SKM-1 (cell line): ENCODE data around the gene CNGB1.
"Not testable (repeated sequence)": the region's sequence is repeated elsewhere in the genome, so short reads cannot be mapped to it uniquely, and the experiment has no call there.

Source experiments
- DNase-seq: peaks from one replicate; lab custom pipeline; 2025; ENCODE audit not compliant: unreplicated experiment; lab: John Stamatoyannopoulos, UW

Gene CNGB1

GRCh38 chr16:57956270-57956808 is 14.6 kb downstream of the CNGB1 start:
- DNase-seq = no peak

- DNase-seq = no peak
Observed at GRCh38 chr16:57955572-57956188, 15.2 kb downstream of the CNGB1 start.

DNA sequence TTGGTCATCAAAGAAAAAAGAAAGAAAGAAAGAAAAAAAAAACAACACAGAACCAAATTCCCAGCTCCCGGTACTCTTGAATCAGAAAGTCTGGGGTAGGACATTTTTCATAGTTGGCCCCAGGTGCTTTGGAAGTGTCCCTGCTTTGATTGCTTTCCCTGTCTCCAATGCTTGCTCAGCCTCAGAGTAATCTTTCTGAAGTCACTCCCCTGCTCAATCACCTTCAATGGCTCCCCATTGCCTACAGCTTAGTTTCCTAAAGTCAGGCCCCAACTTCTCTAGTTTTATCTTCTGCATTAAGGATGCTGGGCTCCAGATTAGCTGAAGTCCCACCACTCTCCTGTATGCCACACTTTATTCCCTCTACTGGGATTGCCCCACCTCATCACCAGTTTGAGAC is 17.1 kb downstream of the CNGB1 start:
- no peak for DNase-seq

DNA sequence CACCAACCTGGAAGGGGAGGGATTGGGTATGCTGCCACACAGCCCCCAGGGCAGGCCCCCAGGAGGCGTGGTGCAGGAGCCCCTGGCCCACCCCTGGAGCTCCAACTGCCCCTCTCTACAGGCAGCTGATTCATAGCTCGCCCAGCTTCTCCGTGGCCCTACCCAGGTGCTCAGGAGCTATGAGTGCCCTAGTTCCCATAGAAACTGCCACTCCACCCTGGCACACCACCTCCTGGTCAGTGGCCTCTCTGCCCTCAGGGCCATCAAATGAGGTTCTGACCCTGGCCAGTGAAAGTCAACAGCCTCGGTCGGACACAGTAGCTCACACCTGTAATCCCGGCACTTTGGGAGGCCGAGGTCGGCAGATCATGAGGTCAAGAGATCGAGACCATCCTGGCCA is 18.0 kb downstream of the CNGB1 start:
- no peak for DNase-seq

DNA sequence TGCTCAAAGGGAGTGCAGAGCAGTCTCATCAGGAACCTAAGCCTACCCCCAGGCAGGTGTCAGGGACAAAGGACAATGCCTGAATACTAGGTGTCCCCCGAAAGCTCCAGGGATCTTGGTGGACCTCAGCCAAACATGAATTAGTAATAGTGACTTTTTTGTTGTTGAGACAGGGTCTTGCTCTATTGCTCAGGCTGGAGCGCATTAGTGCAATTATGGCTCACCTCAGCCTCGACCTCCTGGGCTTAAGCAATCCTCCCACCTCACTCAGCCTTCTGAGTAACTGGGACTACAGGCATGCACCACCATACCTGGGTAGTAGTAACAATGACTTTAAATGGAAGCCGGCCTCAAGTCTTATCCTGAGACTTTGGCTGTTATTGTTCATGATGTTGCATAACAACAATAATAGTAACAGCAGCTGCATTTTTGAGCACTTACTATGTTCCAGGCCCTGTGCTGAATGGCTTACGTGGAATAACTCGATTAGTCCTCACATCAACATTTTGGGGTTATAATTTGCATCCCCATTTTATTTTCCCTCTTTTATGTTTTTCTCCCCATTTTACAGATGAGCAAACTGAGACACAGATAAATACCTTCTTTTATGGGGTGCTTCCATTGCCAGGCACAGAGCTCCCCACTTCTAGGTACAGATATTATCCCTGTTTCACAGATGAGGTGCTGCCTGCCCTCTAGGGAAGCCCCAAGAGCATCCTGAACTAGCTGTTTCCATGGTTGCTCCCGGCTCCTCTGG is 19.5 kb downstream of the CNGB1 start:
- no peak for DNase-seq

DNA sequence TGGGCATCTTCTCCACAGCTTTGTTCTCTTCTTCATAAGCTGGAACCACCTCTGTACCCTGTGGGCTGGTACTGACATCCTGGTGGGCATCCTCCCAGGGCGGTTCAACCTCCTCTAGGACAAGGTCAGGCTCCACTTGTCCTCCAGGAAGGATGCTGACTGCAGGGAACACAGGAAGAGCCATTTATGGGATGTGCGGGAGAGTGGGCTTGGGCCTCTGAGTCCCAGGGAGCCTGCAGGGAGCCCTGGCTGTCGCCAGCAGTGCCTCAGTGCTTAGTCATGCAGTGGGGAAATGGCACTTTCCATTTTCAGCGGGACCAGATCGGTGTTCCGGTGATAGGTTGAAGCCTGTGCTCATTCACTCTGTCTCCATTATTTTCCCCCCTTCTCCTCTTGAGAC is 20.5 kb downstream of the CNGB1 start:
- no peak for DNase-seq

GRCh38 chr16:57949595-57950238 is 21.2 kb downstream of the CNGB1 start:
- no peak for DNase-seq

- DNase-seq = no peak
Observed at GRCh38 chr16:57949013-57949412, 21.9 kb downstream of the CNGB1 start.

DNA sequence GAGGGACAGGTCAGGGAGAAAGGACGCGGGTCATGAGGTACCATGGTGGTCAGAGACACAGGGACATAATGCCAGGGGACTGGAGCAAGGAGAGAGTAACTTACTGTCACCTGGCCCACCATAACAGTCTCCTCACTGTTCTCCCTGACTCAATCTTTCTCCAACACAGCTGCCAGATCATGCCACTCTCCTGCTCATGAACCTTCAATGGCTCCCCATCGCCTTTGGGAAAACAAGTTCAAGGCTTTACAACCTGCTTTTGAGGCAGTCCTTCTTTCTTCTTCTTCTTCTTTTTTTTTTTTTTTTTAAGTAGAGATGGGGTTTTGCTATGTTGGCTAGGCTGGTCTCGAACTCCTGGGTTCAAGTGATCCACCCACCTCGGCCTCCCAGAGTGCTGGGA is 22.9 kb downstream of the CNGB1 start:
- DNase-seq = no peak

DNA sequence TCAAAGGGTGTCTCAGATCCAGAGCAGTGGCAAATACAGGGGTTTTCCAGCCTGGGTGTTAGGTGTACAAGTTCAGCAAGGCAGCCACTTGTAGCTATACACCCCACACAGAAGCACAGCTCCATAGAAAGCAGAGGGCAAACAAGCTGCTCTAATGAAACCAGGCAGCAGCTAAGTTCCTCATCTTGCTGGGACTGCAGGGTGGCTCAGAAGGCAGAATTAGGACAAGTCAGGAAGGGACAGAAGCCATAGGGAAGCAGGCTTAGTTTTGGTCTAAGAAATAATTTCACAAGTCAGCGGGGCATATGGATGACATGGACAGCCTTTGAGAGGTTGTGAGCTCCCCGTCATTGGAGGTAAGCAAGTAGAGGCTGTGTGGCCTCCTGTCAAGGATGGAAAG is 23.7 kb downstream of the CNGB1 start:
- no peak for DNase-seq

- DNase-seq = no peak
Observed at GRCh38 chr16:57946181-57946801, 24.6 kb downstream of the CNGB1 start.

- no peak for DNase-seq
Observed at GRCh38 chr16:57945740-57946138, 25.2 kb downstream of the CNGB1 start.

GRCh38 chr16:57944970-57945739 is 25.8 kb downstream of the CNGB1 start:
- no peak for DNase-seq

- DNase-seq = not testable (repeated sequence)
Observed at GRCh38 chr16:57943381-57943780, 27.5 kb downstream of the CNGB1 start.

- not testable (repeated sequence) for DNase-seq
Observed at GRCh38 chr16:57941901-57942300, 29.0 kb downstream of the CNGB1 start.

DNA sequence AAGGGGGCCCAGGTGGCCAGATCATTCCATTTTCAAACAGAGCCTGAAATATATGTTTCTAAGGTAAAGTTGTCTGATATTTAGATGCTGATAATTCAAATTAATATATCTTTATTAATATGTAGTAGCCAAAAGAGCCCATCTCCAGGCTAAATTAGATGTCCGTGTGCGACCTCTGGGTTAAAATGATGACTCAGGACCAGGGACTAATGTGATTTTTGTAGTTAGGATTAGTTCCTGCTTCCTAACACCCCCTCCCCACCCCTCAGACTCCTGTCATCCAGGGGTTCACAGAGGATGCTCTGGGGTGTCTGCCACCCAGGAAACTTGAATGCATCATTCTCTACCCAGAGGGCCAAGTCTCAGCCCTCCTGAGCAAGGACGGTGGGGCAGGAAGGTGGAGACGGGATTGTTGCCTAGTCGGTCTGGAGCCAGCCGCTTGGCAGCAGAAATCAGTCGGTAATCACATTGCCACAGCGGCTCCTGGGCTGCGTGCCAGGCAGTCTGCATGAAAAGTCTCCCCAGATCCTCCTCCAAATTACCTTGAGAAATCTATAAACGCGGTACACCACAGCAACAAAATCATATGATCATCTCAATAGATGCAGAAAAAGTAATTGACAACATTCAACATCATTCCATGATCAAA is 29.8 kb downstream of the CNGB1 start:
- DNase-seq = no peak

- DNase-seq = no peak
Observed at GRCh38 chr16:57940382-57940966, 30.5 kb downstream of the CNGB1 start.

DNA sequence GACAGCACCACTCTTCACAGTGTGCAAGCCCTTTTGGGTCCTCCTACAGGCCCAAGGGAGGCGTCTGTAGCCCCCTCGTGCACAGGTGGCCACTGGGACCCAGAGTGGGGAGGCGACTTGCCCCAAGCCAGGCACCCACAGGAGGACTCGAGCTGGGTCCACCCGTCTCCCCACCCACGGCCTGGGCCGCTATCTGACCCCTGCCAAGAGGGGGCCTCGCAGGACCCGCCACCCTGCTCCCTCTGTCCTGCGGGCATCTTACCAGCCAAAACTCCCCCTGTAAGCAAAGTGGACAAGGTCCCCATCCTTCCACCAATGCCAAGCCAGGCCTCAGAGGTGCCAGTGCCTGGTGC is 31.1 kb downstream of the CNGB1 start:
- no peak for DNase-seq

- DNase-seq = peak; percentile 52
Observed at GRCh38 chr16:57938936-57939871, 31.7 kb downstream of the CNGB1 start.
